Omental fat pad (tissue), 4 donors: ENCODE results near the gene PSMA5. TPM values are rescaled to one million over a fixed set of nuclear protein-coding genes. Genes with fewer than 3 reads are reported as not detected.
A peak's percentile ranks its signal among the peaks of the same experiment; 100 is the strongest.

Source experiments
- ATAC-seq: fragments of 150-250 bp; one replicate; pipeline ENCODE4 v1.9.1; 2016; ENCODE audit warnings: mild to moderate bottlenecking, moderate library complexity; ENCODE audit not compliant: low FRiP score
- DNase-seq: peaks from one replicate; pipeline ENCODE4 v3.0.0-alpha.2; 2019; ENCODE audit warnings: low spot score
- CTCF ChIP-seq, 3 donors: fragments of 450-650 bp; IDR thresholded peaks; one replicate each; pipeline ENCODE4 v1.5.1; 2016 to 2017; ENCODE audit warnings: antibody characterized with exemption in 3 of 3, mild to moderate bottlenecking in 3 of 3, moderate library complexity in 2 of 3
- total RNA-seq, 4 donors: library from RNA; depleted of rRNA; stranded (reverse); fragments of >200 nt; gene quantifications; one replicate each; pipeline ENCODE4 v1.1.0, GENCODE V29; 2016

PSMA5 gene
- total RNA-seq, 4 donors from 2014 or later = 21.0 to 36.9 (median 29.7) TPM

- DNase-seq (no peak), ATAC-seq (no peak)
- TF ChIP-seq CTCF (IDR thresholded peaks at IDR 0.05) = no peak
Observed at GRCh38 chr1:109433322-109433721, 7.1 kb upstream of the PSMA5 start.

DNA sequence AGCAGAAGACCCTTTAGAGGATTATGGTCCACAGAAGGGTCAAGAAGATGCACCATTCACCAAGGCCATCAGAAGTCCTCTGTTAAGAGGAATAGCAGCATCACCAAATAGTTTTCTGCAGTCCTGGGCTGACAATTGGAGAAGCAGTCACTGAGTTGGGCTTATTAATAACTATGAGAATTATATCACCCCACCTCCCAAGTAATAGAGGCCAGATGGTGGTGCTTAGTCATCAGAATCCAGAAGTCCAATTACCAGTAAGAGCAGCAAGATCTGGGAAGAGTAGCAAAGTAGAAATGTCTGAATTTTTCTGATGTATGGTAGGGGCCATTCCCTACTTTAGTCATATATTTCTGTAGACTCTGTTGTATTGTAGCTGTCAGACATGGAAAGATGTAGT is 6.1 kb upstream of the PSMA5 start:
- ATAC-seq (no peak), DNase-seq (no peak)
- TF ChIP-seq CTCF (IDR thresholded peaks at IDR 0.05) = no peak

- no peak for ATAC-seq
- no peak for TF ChIP-seq CTCF (IDR thresholded peaks at IDR 0.05)
Observed at GRCh38 chr1:109427171-109427467, 871 bp upstream of the PSMA5 start.

GRCh38 chr1:109425391-109426280 is 612 bp downstream of the PSMA5 start:
- no peak for TF ChIP-seq CTCF (IDR thresholded peaks at IDR 0.05)
- peak; percentile 35 for DNase-seq
- peak; percentile 57 for ATAC-seq

More at GRCh38 chr1:109427171-109427467, 871 bp upstream of the PSMA5 start:
- DNase-seq = no peak

- TF ChIP-seq CTCF (IDR thresholded peaks at IDR 0.05) = no peak
- DNase-seq (no peak), ATAC-seq (no peak)
Observed at GRCh38 chr1:109423498-109423897, 2.8 kb downstream of the PSMA5 start.

- no peak for DNase-seq
- ATAC-seq = no peak
- no peak for TF ChIP-seq CTCF (IDR thresholded peaks at IDR 0.05)
Observed at GRCh38 chr1:109412551-109412950, 13.7 kb downstream of the PSMA5 start.

- DNase-seq (no peak), ATAC-seq (no peak)
- TF ChIP-seq CTCF (IDR thresholded peaks at IDR 0.05) = no peak
Observed at GRCh38 chr1:109404838-109405237, 21.4 kb downstream of the PSMA5 start.
